Stimulated activated CD8-positive, alpha-beta memory T cell treated with anti-CD3 and anti-CD28 coated beads, Interleukin-7, amount 100 ng/mL, for 24 hours (primary cell): ENCODE results near the gene KIFC3.
A peak's percentile ranks its signal among the peaks of the same experiment; 100 is the strongest.

Source experiments
- DNase-seq: peaks from one replicate; pipeline ENCODE4 v3.0.0-alpha.2; 2020; ENCODE audit warnings: low read depth

KIFC3 gene

GRCh38 chr16:57764341-57765159 lies 37.7 kb downstream of the KIFC3 start:
- DNase-seq = no peak

- DNase-seq = no peak
These were observed 38.3 kb downstream of the KIFC3 start for GRCh38 chr16:57764006-57764340.

- DNase-seq = no peak
These were observed 38.8 kb downstream of the KIFC3 start for GRCh38 chr16:57763285-57764005.

GRCh38 chr16:57762365-57763040 lies 39.8 kb downstream of the KIFC3 start:
- DNase-seq = no peak

- DNase-seq = no peak
These were observed 40.3 kb downstream of the KIFC3 start for GRCh38 chr16:57761957-57762356.

GRCh38 chr16:57761301-57761700 lies 41.0 kb downstream of the KIFC3 start:
- DNase-seq = no peak

- no peak for DNase-seq
These were observed 41.7 kb downstream of the KIFC3 start for GRCh38 chr16:57760357-57761160.

- DNase-seq = no peak
These were observed 42.5 kb downstream of the KIFC3 start for GRCh38 chr16:57759541-57760356.

GRCh38 chr16:57759131-57759530 lies 43.2 kb downstream of the KIFC3 start:
- DNase-seq = no peak

- no peak for DNase-seq
These were observed 43.8 kb downstream of the KIFC3 start for GRCh38 chr16:57758331-57759117.

GRCh38 chr16:57757883-57758282 lies 44.4 kb downstream of the KIFC3 start:
- no peak for DNase-seq

- DNase-seq = peak; percentile 84
These were observed 44.9 kb downstream of the KIFC3 start for GRCh38 chr16:57757326-57757786.

GRCh38 chr16:57756424-57757325 lies 45.6 kb downstream of the KIFC3 start:
- no peak for DNase-seq

- DNase-seq = no peak
These were observed 46.4 kb downstream of the KIFC3 start for GRCh38 chr16:57755726-57756423.

GRCh38 chr16:57755061-57755684 lies 47.1 kb downstream of the KIFC3 start:
- DNase-seq = no peak

GRCh38 chr16:57754354-57755060 lies 47.8 kb downstream of the KIFC3 start:
- no peak for DNase-seq
